ENCODE data around the gene SF3B5.

- TF ChIP-seq POLR2A (IDR thresholded peaks at IDR 0.05; ENCODE audit: control extremely low read depth in 1 of 2, low read depth in 2 of 2, low read length in 2 of 2) (no peak), SIN3A (conservative IDR thresholded peaks at IDR 0.05 in 1 of 2, IDR thresholded peaks at IDR 0.05 in 1 of 2; ENCODE audit: low read depth in 1 of 2, low read length in 2 of 2) (no peak), CTCF (IDR thresholded peaks at IDR 0.05; ENCODE audit: control extremely low read depth in 1 of 3, insufficient read depth in 1 of 3, low read depth in 1 of 3, low read length in 3 of 3) (no peak), FOSL1 (IDR thresholded peaks at IDR 0.05; ENCODE audit: insufficient read depth, low read depth, low read length) (no peak), EZH2 (IDR thresholded peaks at IDR 0.05; ENCODE audit: low read depth, low read length, severe bottlenecking) (no peak), POLR2AphosphoS5 (IDR thresholded peaks at IDR 0.05; ENCODE audit: low read depth, low read length) (no peak), TBP (IDR thresholded peaks at IDR 0.05; ENCODE audit: low read depth, low read length) (no peak), CBX5 (IDR thresholded peaks at IDR 0.05; ENCODE audit: low read depth, low read length) (no peak), NRF1 (IDR thresholded peaks at IDR 0.05; ENCODE audit: low read depth, low read length) (no peak), GABPA (IDR thresholded peaks at IDR 0.05; ENCODE audit: borderline replicate concordance, insufficient read depth, low read length) (no peak), USF2 (IDR thresholded peaks at IDR 0.05; ENCODE audit: low read length) (no peak), KDM1A (IDR thresholded peaks at IDR 0.05; ENCODE audit: borderline replicate concordance, low read length) (no peak)
Observed at GRCh38 chr6:144113366-144113765, 18.0 kb upstream of the SF3B5 start.
